Measurements from ENCODE around the gene KCNK4.
"Not testable (repeated sequence)": the region's sequence is repeated elsewhere in the genome, so short reads cannot be mapped to it uniquely, and the experiment has no call there.

The KCNK4 gene

GRCh38 chr11:64312947-64313346 is 21.8 kb downstream of the KCNK4 start:
- H3K79me2 ChIP-seq (ENCODE audit: insufficient read depth, low read depth) = peaks cover 43% of the 10 kb centered on the region; the same call in 1 of the 2 replicates
- H3K27ac ChIP-seq = no peak overlapping the region
- H3K4me1 ChIP-seq (ENCODE audit: low read depth, poor library complexity, severe bottlenecking) = peaks cover 40% of the 10 kb centered on the region
- H4K20me1 ChIP-seq (ENCODE audit: insufficient read depth) = no peaks in the 10 kb centered on the region
- H3K36me3 ChIP-seq (ENCODE audit: insufficient read depth) = no peaks in the 10 kb centered on the region
- no peak overlapping the region for H3K4me3 ChIP-seq (IDR thresholded peaks at IDR 0.05; ENCODE audit: insufficient read depth, low read depth, low read length)
- H3K9ac ChIP-seq = no peak overlapping the region
- H3K27me3 ChIP-seq (ENCODE audit: insufficient read depth, low read depth) = no peaks in the 10 kb centered on the region
- no peak overlapping the region for H3K4me2 ChIP-seq
- no peak for TF ChIP-seq CTCF (conservative IDR thresholded peaks at IDR 0.05; ENCODE audit: low read depth, low read length)
- H2AFZ ChIP-seq (ENCODE audit: low read depth) = no peak overlapping the region

- Histone ChIP-seq H3K79me2 (ENCODE audit: insufficient read depth, low read depth) (peaks cover 38% of the 10 kb centered on the region; the same call in 1 of the 2 replicates), H3K4me1 (ENCODE audit: low read depth, poor library complexity, severe bottlenecking) (peaks cover 37% of the 10 kb centered on the region), H2AFZ (ENCODE audit: low read depth) (no peak overlapping the region), H3K4me3 (IDR thresholded peaks at IDR 0.05; ENCODE audit: insufficient read depth, low read depth, low read length) (no peak overlapping the region), H3K27ac (no peak overlapping the region), H3K9ac (no peak overlapping the region), H3K4me2 (no peak overlapping the region), H3K27me3 (ENCODE audit: insufficient read depth, low read depth) (no peaks in the 10 kb centered on the region), H3K36me3 (ENCODE audit: insufficient read depth) (no peaks in the 10 kb centered on the region), H4K20me1 (ENCODE audit: insufficient read depth) (no peaks in the 10 kb centered on the region)
- TF ChIP-seq CTCF (conservative IDR thresholded peaks at IDR 0.05; ENCODE audit: low read depth, low read length) = no peak
Observed at GRCh38 chr11:64313491-64314145, 22.5 kb downstream of the KCNK4 start.

- Histone ChIP-seq H4K20me1 (ENCODE audit: insufficient read depth) (no peaks in the 10 kb centered on the region), H3K4me1 (ENCODE audit: low read depth, poor library complexity, severe bottlenecking) (peaks cover 37% of the 10 kb centered on the region), H3K27ac (no peak overlapping the region), H3K79me2 (ENCODE audit: insufficient read depth, low read depth) (peaks cover 34% of the 10 kb centered on the region; the same call in 1 of the 2 replicates), H3K9ac (no peak overlapping the region), H3K4me2 (no peak overlapping the region), H3K4me3 (IDR thresholded peaks at IDR 0.05; ENCODE audit: insufficient read depth, low read depth, low read length) (no peak overlapping the region), H2AFZ (ENCODE audit: low read depth) (no peak overlapping the region), H3K36me3 (ENCODE audit: insufficient read depth) (no peaks in the 10 kb centered on the region), H3K27me3 (ENCODE audit: insufficient read depth, low read depth) (no peaks in the 10 kb centered on the region)
- no peak for TF ChIP-seq CTCF (conservative IDR thresholded peaks at IDR 0.05; ENCODE audit: low read depth, low read length)
Observed at GRCh38 chr11:64314146-64314804, 23.2 kb downstream of the KCNK4 start.

- Histone ChIP-seq H3K9ac (no peak overlapping the region), H3K4me2 (peak overlapping the region; percentile 21; the same call in 1 of the 2 replicates)
Observed at GRCh38 chr11:64314805-64315561, 23.9 kb downstream of the KCNK4 start.

GRCh38 chr11:64315667-64316526 is 24.8 kb downstream of the KCNK4 start:
- H3K27me3 ChIP-seq (ENCODE audit: insufficient read depth, low read depth); H4K20me1 ChIP-seq (ENCODE audit: insufficient read depth); H2AFZ ChIP-seq (ENCODE audit: low read depth); H3K4me3 ChIP-seq (IDR thresholded peaks at IDR 0.05; ENCODE audit: insufficient read depth, low read depth, low read length); H3K36me3 ChIP-seq (ENCODE audit: insufficient read depth): not testable (repeated sequence)
- H3K4me2 ChIP-seq = peak overlapping the region; percentile 94
- peak overlapping the region; percentile 88 for H3K27ac ChIP-seq
- peak overlapping the region; percentile 84; the same call in 1 of the 2 replicates for H3K9ac ChIP-seq
- peaks cover 27% of the 10 kb centered on the region; the same call in 1 of the 2 replicates for H3K79me2 ChIP-seq (ENCODE audit: insufficient read depth, low read depth)
- H3K4me1 ChIP-seq (ENCODE audit: low read depth, poor library complexity, severe bottlenecking) = peaks cover 31% of the 10 kb centered on the region

More at GRCh38 chr11:64314805-64315561, 23.9 kb downstream of the KCNK4 start:
- no peaks in the 10 kb centered on the region for H3K27me3 ChIP-seq (ENCODE audit: insufficient read depth, low read depth)
- no peak overlapping the region for H3K4me3 ChIP-seq (IDR thresholded peaks at IDR 0.05; ENCODE audit: insufficient read depth, low read depth, low read length)
- H3K79me2 ChIP-seq (ENCODE audit: insufficient read depth, low read depth) = peaks cover 34% of the 10 kb centered on the region; the same call in 1 of the 2 replicates
- no peak overlapping the region for H2AFZ ChIP-seq (ENCODE audit: low read depth)
- TF ChIP-seq CTCF (conservative IDR thresholded peaks at IDR 0.05; ENCODE audit: low read depth, low read length) = 0 out of 2 replicates have a peak, but pooled peaks have one; percentile 15
- H3K4me1 ChIP-seq (ENCODE audit: low read depth, poor library complexity, severe bottlenecking) = peaks cover 31% of the 10 kb centered on the region
- no peaks in the 10 kb centered on the region for H3K36me3 ChIP-seq (ENCODE audit: insufficient read depth)
- no peaks in the 10 kb centered on the region for H4K20me1 ChIP-seq (ENCODE audit: insufficient read depth)
- no peak overlapping the region; the same call in 1 of the 2 replicates for H3K27ac ChIP-seq
